ENCODE results near the gene ACTL6A. TPM values are rescaled to one million over a fixed set of nuclear protein-coding genes. Genes with fewer than 3 reads are reported as not detected.

ACTL6A gene
- total RNA-seq, 3 donors from 2014 or later: 37.1 to 58.1 (median 46.2) TPM

DNA sequence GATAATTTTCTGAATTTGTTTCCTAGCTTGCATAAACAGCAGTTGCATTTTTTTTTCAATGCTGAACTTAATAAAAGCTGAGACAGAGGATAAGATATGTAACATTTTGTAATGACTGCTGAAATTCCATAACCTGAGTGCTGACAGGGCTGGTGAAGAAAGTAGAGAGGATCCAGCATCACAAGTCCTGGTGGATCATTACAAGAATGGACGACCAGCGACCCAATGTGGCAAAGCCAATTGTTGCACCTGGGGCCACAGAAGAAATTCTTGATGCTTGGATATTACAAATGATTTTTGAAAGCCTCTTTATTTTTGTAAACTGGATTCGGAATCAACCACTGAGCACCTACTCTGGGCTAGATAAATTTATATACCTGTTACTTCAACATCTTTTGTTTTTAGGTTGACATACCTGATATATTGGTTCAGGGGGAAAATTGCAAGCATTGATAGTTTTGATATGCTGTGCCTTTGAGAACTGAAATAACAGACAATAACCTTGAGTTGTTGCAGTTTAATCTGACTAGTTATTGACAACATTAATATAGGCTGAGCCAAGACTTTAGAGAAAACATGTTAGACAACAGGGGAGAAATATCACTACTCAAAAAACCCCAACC, 3.9 kb upstream of the ACTL6A start:
- intact Hi-C loops (cut with DNase I; ENCODE audit: low total_unique reads): no loop called here
- Histone ChIP-seq H3K4me1 (peaks cover 0 to 4% of the 10 kb centered on the region in 2 donors), H3K27me3 (no peaks in the 10 kb centered on the region), H3K4me3 (no peak overlapping the region), H3K36me3 (no peaks in the 10 kb centered on the region), H3K9me3 (no peaks in the 10 kb centered on the region), H3K27ac (no peak overlapping the region)
- DNase-seq (ENCODE audit: low spot score in 2 of 2): peak in 1 of 2 donors; percentile 49
- no peak for TF ChIP-seq POLR2AphosphoS5 (IDR thresholded peaks at IDR 0.05)
- TF ChIP-seq POLR2A (IDR thresholded peaks at IDR 0.05): no peak
- TF ChIP-seq, protein P1, sequence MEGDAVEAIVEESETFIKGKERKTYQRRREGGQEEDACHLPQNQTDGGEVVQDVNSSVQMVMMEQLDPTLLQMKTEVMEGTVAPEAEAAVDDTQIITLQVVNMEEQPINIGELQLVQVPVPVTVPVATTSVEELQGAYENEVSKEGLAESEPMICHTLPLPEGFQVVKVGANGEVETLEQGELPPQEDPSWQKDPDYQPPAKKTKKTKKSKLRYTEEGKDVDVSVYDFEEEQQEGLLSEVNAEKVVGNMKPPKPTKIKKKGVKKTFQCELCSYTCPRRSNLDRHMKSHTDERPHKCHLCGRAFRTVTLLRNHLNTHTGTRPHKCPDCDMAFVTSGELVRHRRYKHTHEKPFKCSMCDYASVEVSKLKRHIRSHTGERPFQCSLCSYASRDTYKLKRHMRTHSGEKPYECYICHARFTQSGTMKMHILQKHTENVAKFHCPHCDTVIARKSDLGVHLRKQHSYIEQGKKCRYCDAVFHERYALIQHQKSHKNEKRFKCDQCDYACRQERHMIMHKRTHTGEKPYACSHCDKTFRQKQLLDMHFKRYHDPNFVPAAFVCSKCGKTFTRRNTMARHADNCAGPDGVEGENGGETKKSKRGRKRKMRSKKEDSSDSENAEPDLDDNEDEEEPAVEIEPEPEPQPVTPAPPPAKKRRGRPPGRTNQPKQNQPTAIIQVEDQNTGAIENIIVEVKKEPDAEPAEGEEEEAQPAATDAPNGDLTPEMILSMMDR (IDR thresholded peaks at IDR 0.05): peak in 2 of 3 donors; percentile 72 to 81

- no peak for TF ChIP-seq POLR2A (IDR thresholded peaks at IDR 0.05)
- no peak for TF ChIP-seq POLR2AphosphoS5 (IDR thresholded peaks at IDR 0.05)
- TF ChIP-seq, protein P1 (IDR thresholded peaks at IDR 0.05): no peak
- intact Hi-C loops (cut with DNase I; ENCODE audit: low total_unique reads): no loop called here
- Histone ChIP-seq H3K36me3 (no peaks in the 10 kb centered on the region), H3K4me1 (peaks cover 0 to 7% of the 10 kb centered on the region in 2 donors), H3K27me3 (no peaks in the 10 kb centered on the region), H3K4me3 (no peak overlapping the region), H3K27ac (no peak overlapping the region), H3K9me3 (no peaks in the 10 kb centered on the region)
- DNase-seq (ENCODE audit: low spot score in 2 of 2): no peak
Observed at GRCh38 chr3:179560791-179561190, 1.9 kb upstream of the ACTL6A start.

DNA sequence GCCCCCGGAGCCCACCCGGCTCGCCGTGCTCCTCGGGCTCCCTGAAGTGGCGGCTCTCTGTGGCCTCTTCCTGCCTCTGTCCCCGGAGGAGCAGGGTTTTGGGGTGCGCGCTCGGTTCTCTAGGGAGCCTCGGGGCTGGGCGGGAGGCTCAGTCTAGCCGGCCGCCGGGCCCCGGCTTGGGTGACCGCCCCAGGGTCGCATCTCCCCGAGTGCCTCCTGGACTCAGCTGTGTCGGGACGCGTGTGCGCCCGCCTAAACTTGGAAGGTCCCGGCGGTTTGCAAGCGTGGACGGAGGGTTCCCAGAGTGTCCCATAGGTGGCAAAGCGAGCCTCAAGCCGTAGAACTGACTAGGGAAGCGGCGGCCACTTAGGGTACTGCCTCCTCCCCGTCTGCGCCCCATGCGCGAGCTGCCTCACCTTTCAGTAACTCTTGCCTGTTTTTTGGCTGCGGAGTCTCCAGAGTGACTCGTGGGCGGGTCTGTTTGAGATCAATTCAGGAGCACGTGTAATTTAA, 601 bp downstream of the ACTL6A start:
- peak overlapping the region; percentile 60 to 94 (median 94) for H3K4me3 ChIP-seq
- H3K27ac ChIP-seq: peak overlapping the region; percentile 89 to 93
- TF ChIP-seq, protein P1 (IDR thresholded peaks at IDR 0.05): peak; percentile 72 to 84 (median 73)
- TF ChIP-seq POLR2AphosphoS5 (IDR thresholded peaks at IDR 0.05): no peak
- peak; percentile 47 to 71 for DNase-seq (ENCODE audit: low spot score in 2 of 2)
- no peaks in the 10 kb centered on the region for H3K36me3 ChIP-seq
- H3K27me3 ChIP-seq: no peaks in the 10 kb centered on the region
- H3K9me3 ChIP-seq: no peaks in the 10 kb centered on the region
- peaks cover 0 to 7% of the 10 kb centered on the region in 2 donors for H3K4me1 ChIP-seq
- intact Hi-C loops (cut with DNase I; ENCODE audit: low total_unique reads): no loop called here

DNA sequence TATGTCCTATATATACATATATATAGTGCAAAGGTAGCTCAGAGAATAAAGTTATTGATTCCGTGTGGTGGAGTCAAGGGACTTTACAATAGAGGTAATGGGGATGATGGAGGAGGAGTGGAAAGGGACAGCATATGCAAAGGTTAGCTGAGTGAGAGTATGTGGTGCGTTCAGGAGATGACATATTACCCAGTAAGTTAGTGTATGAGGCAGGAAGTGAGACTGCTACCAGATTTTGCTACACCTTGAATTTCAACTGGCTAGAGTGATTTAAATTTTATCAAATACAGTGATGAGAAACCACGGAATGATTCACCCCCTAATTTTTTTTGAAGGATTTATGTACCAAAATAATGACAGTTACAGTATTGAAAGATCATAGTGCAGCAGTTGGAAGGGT, 2.8 kb downstream of the ACTL6A start:
- DNase-seq (ENCODE audit: low spot score in 2 of 2): no peak
- TF ChIP-seq, protein P1 (IDR thresholded peaks at IDR 0.05): no peak
- TF ChIP-seq POLR2AphosphoS5 (IDR thresholded peaks at IDR 0.05) (no peak), POLR2A (IDR thresholded peaks at IDR 0.05) (no peak)
- H3K36me3 ChIP-seq: no peaks in the 10 kb centered on the region
- H3K27ac ChIP-seq: no peak overlapping the region
- no peaks in the 10 kb centered on the region for H3K27me3 ChIP-seq
- H3K9me3 ChIP-seq: no peaks in the 10 kb centered on the region
- intact Hi-C loops (cut with DNase I; ENCODE audit: low total_unique reads): loop anchor here (5.0 kb wide), 1 partner anchor 138 kb away; no protein-coding TSS in a partner anchor
- no peak overlapping the region for H3K4me3 ChIP-seq
- H3K4me1 ChIP-seq: peaks cover 0 to 7% of the 10 kb centered on the region in 2 donors

GRCh38 chr3:179580992-179581391, 18.3 kb downstream of the ACTL6A start:
- no peak overlapping the region for H3K27ac ChIP-seq
- DNase-seq (ENCODE audit: low spot score in 2 of 2): no peak
- no peak overlapping the region for H3K4me3 ChIP-seq
- TF ChIP-seq, protein P1 (IDR thresholded peaks at IDR 0.05): no peak
- TF ChIP-seq POLR2A (IDR thresholded peaks at IDR 0.05) (no peak), POLR2AphosphoS5 (IDR thresholded peaks at IDR 0.05) (no peak)
- no peaks in the 10 kb centered on the region for H3K4me1 ChIP-seq
- peaks cover 7% of the 10 kb centered on the region for H3K36me3 ChIP-seq
- intact Hi-C loops (cut with DNase I; ENCODE audit: low total_unique reads): no loop called here
- no peaks in the 10 kb centered on the region for H3K27me3 ChIP-seq
- H3K9me3 ChIP-seq: no peaks in the 10 kb centered on the region
